DOHH2 (cell line): Measurements from ENCODE around the gene TINAGL1.

Experiments
- H3F3A ChIP-seq: fragments of 200-600 bp; sonication (generic), shearing (Covaris generic); 2 replicates; pipeline ENCODE4 v1.6.0; 2016; ENCODE audit warnings: antibody characterized with exemption, mild to moderate bottlenecking; ENCODE audit not compliant: control insufficient read depth, insufficient read depth
- H3K27ac ChIP-seq: fragments of 200-600 bp; sonication (generic); 2 replicates; pipeline ENCODE4 v1.5.1; 2014; ENCODE audit warnings: low read depth, mild to moderate bottlenecking, low read length, moderate library complexity
- H3K27me3 ChIP-seq: fragments of 200-600 bp; sonication (generic); 2 replicates; pipeline ENCODE4 v1.6.1; 2014; ENCODE audit warnings: mild to moderate bottlenecking, low read length, mixed read lengths; ENCODE audit not compliant: control insufficient read depth
- H3K36me3 ChIP-seq: fragments of 200-600 bp; sonication (generic); 2 replicates; pipeline ENCODE4 v1.6.1; 2014; ENCODE audit warnings: mild to moderate bottlenecking, low read length, moderate library complexity, mixed read lengths; ENCODE audit not compliant: control insufficient read depth
- H3K4me1 ChIP-seq: fragments of 200-600 bp; sonication (generic); 2 replicates; pipeline ENCODE4 v1.6.1; 2014; ENCODE audit warnings: mild to moderate bottlenecking, low read length, mixed read lengths; ENCODE audit not compliant: control insufficient read depth
- H3K4me2 ChIP-seq: fragments of 200-600 bp; sonication (generic); 2 replicates; pipeline ENCODE4 v1.6.0; 2014; ENCODE audit warnings: mild to moderate bottlenecking, low read length, moderate library complexity
- H3K4me3 ChIP-seq: fragments of 200-600 bp; sonication (generic); 2 replicates; pipeline ENCODE4 v1.5.1; 2014; ENCODE audit warnings: mild to moderate bottlenecking, low read length, mixed read lengths
- H3K79me2 ChIP-seq: fragments of 200-600 bp; sonication (generic); 2 replicates; pipeline ENCODE4 v1.6.1; 2014; ENCODE audit warnings: mild to moderate bottlenecking, low read length, mixed read lengths; ENCODE audit not compliant: control insufficient read depth
- H3K9me2 ChIP-seq: fragments of 200-600 bp; sonication (generic); replicated peaks from 2 replicates; pipeline ENCODE4 v1.6.1; 2014; ENCODE audit warnings: mild to moderate bottlenecking, low read length, mixed read lengths; ENCODE audit not compliant: control insufficient read depth
- H3K9me3 ChIP-seq: fragments of 200-600 bp; sonication (generic); 2 replicates; pipeline ENCODE4 v1.6.1; 2014; ENCODE audit warnings: antibody characterized with exemption, low read length, mixed read lengths; ENCODE audit not compliant: control insufficient read depth, insufficient read depth
- H4K20me1 ChIP-seq: fragments of 200-600 bp; sonication (generic); 2 replicates; pipeline ENCODE4 v1.6.0; 2014; ENCODE audit warnings: low read depth, mild to moderate bottlenecking, antibody characterized with exemption, low read length, moderate library complexity; ENCODE audit not compliant: control insufficient read depth, insufficient read depth
- EZH2phosphoT487 ChIP-seq: fragments of 200-600 bp; sonication (generic); IDR thresholded peaks from 2 replicates; pipeline ENCODE4 v1.6.1; 2017; ENCODE audit warnings: borderline replicate concordance, mild to moderate bottlenecking, antibody characterized with exemption, low read length, moderate library complexity, mixed read lengths
- TF ChIP-seq, protein P1 (sequence below): fragments of 200-600 bp; sonication (generic); IDR thresholded peaks from one replicate; pipeline ENCODE4 v1.5.1; 2014; ENCODE audit warnings: antibody characterized with exemption, mild to moderate bottlenecking, low read depth, low read length; ENCODE audit not compliant: poor library complexity, severe bottlenecking

The TINAGL1 gene

GRCh38 chr1:31633117-31633516 lies 56.8 kb downstream of the TINAGL1 start:
- TF ChIP-seq, protein P1, sequence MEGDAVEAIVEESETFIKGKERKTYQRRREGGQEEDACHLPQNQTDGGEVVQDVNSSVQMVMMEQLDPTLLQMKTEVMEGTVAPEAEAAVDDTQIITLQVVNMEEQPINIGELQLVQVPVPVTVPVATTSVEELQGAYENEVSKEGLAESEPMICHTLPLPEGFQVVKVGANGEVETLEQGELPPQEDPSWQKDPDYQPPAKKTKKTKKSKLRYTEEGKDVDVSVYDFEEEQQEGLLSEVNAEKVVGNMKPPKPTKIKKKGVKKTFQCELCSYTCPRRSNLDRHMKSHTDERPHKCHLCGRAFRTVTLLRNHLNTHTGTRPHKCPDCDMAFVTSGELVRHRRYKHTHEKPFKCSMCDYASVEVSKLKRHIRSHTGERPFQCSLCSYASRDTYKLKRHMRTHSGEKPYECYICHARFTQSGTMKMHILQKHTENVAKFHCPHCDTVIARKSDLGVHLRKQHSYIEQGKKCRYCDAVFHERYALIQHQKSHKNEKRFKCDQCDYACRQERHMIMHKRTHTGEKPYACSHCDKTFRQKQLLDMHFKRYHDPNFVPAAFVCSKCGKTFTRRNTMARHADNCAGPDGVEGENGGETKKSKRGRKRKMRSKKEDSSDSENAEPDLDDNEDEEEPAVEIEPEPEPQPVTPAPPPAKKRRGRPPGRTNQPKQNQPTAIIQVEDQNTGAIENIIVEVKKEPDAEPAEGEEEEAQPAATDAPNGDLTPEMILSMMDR, result peak; percentile 71
- no peak for TF ChIP-seq EZH2phosphoT487
- H3K79me2 ChIP-seq, result peaks cover 28% of the 10 kb centered on the region
- peaks cover 55% of the 10 kb centered on the region for H3K36me3 ChIP-seq
- H3K27me3 ChIP-seq, result no peaks in the 10 kb centered on the region
- H3K9me3 ChIP-seq, result no peaks in the 10 kb centered on the region
- no peak overlapping the region for H3K27ac ChIP-seq
- H3K9me2 ChIP-seq, result no peaks in the 10 kb centered on the region
- H3F3A ChIP-seq, result no peaks in the 10 kb centered on the region
- no peaks in the 10 kb centered on the region for H4K20me1 ChIP-seq
- H3K4me1 ChIP-seq, result no peaks in the 10 kb centered on the region
- no peak overlapping the region for H3K4me3 ChIP-seq
- H3K4me2 ChIP-seq, result no peak overlapping the region
